Measurements from ENCODE around the gene TNNC1.

TNNC1 gene

GRCh38 chr3:52432691-52433141 lies 21.1 kb downstream of the TNNC1 start:
- H3K4me3 ChIP-seq (ENCODE audit: low read depth, low read length) = no peak overlapping the region
- DNase-seq (ENCODE audit: low read depth) = no peak
- TF ChIP-seq CTCF (IDR thresholded peaks at IDR 0.05; ENCODE audit: insufficient read depth, low read depth, low read length, missing control alignments) = no peak

- no peak overlapping the region for H3K4me3 ChIP-seq (ENCODE audit: low read depth, low read length)
- DNase-seq (ENCODE audit: low read depth) = no peak
- no peak for TF ChIP-seq CTCF (IDR thresholded peaks at IDR 0.05; ENCODE audit: insufficient read depth, low read depth, low read length, missing control alignments)
Observed at GRCh38 chr3:52432225-52432624, 21.6 kb downstream of the TNNC1 start.

- H3K4me3 ChIP-seq (ENCODE audit: low read depth, low read length) = no peak overlapping the region
- no peak for TF ChIP-seq CTCF (IDR thresholded peaks at IDR 0.05; ENCODE audit: insufficient read depth, low read depth, low read length, missing control alignments)
- no peak for DNase-seq (ENCODE audit: low read depth)
Observed at GRCh38 chr3:52431459-52432223, 22.2 kb downstream of the TNNC1 start.

DNA sequence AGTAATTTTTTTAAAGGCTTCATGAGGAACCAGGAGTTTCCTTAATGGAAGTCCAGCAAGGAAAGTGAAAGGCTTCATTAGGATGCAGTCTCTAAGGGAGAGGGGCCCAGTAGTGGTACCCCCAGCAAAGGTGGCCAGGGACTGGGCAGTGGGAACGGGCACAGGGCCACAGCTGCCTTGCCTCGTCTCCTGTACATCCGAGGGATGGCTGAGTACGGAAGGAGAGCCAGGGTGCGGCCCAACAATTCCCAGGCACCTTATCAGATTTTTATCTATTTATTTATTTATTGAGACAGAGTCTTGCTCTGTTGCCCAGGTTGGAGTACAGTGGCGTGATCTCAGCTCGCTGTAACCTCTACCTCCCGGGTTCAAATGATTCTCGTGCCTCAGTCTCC lies 23.4 kb downstream of the TNNC1 start:
- H3K4me3 ChIP-seq (ENCODE audit: low read depth, low read length) = no peak overlapping the region
- no peak for TF ChIP-seq CTCF (IDR thresholded peaks at IDR 0.05; ENCODE audit: insufficient read depth, low read depth, low read length, missing control alignments)
- no peak for DNase-seq (ENCODE audit: low read depth)

DNA sequence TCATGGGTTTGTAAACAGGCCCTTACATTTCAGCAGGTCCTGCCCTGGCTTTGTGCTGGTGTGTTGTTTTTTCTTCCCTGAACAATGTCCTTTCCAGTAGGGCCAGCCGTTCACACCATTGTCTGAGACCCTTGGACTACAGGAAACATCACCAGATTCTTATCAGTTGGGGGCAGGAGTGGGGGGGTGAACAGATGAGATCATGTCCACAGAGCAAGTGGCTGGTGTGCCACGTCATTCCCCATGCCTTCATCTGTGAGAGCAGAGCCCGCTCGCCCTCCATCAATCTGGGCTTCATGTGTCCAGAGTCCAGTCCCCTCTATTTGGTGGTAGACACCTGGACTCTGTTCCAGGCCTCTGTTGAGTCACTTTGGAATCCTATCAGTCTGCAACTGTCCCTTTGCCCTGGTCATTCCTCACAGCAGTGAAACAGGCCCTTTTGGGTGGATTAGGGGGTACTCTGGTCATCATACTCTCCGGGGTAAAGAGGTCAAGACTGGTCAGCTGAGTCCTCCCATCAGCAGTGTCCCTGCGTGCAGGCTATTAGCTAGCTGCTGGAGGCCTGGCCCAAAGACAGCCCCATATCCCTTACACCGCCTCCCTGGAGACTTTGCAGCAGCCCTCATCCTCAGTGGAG lies 23.9 kb downstream of the TNNC1 start:
- no peak for TF ChIP-seq CTCF (IDR thresholded peaks at IDR 0.05; ENCODE audit: insufficient read depth, low read depth, low read length, missing control alignments)
- no peak overlapping the region for H3K4me3 ChIP-seq (ENCODE audit: low read depth, low read length)
- no peak for DNase-seq (ENCODE audit: low read depth)

DNA sequence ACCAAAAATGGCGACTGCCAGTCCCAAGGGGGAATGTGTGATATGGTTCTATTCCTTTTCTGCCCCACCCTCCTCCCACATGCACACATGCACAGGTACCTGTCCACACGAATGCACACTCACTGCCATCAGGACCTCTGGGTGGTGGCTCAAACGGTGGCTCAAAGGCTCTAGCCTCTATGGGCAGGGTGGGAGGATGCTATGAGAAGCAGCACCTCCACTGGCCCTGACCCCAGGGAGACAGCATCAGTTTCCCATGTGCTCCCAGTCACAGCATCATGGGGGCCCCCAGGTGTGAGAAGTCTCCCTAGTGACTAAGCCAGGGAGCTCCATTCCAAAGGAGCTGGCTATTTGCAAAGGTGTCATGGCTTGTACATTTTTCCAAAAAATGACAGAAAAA lies 24.8 kb downstream of the TNNC1 start:
- TF ChIP-seq CTCF (IDR thresholded peaks at IDR 0.05; ENCODE audit: insufficient read depth, low read depth, low read length, missing control alignments) = no peak
- DNase-seq (ENCODE audit: low read depth) = no peak
- no peak overlapping the region for H3K4me3 ChIP-seq (ENCODE audit: low read depth, low read length)
